ELF-1 (cell line): ENCODE data around the gene EPB41L2.
"Not testable (repeated sequence)": the region's sequence is repeated elsewhere in the genome, so short reads cannot be mapped to it uniquely, and the experiment has no call there.

Experiments
- DNase-seq: peaks from one replicate; pipeline ENCODE4 v3.0.0-alpha.2; 2016; ENCODE audit warnings: low read depth, low spot score

EPB41L2 gene

GRCh38 chr6:131036143-131036542 lies 26.9 kb downstream of the EPB41L2 start:
- no peak for DNase-seq

- no peak for DNase-seq
These were observed 27.5 kb downstream of the EPB41L2 start for GRCh38 chr6:131035582-131035981.

- no peak for DNase-seq
These were observed 29.4 kb downstream of the EPB41L2 start for GRCh38 chr6:131033631-131034030.

GRCh38 chr6:131029626-131030297 lies 33.3 kb downstream of the EPB41L2 start:
- DNase-seq = peak; percentile 30

- no peak for DNase-seq
These were observed 35.7 kb downstream of the EPB41L2 start for GRCh38 chr6:131027326-131027725.

- no peak for DNase-seq
These were observed 36.8 kb downstream of the EPB41L2 start for GRCh38 chr6:131026243-131026642.

GRCh38 chr6:131024565-131024964 lies 38.5 kb downstream of the EPB41L2 start:
- DNase-seq = no peak

- no peak for DNase-seq
These were observed 39.1 kb downstream of the EPB41L2 start for GRCh38 chr6:131023834-131024504.

GRCh38 chr6:131022691-131023090 lies 40.4 kb downstream of the EPB41L2 start:
- no peak for DNase-seq

GRCh38 chr6:131017962-131018361 lies 45.1 kb downstream of the EPB41L2 start:
- no peak for DNase-seq

- DNase-seq = no peak
These were observed 47.3 kb downstream of the EPB41L2 start for GRCh38 chr6:131015630-131016263.

GRCh38 chr6:131015025-131015591 lies 47.9 kb downstream of the EPB41L2 start:
- no peak for DNase-seq

GRCh38 chr6:131014080-131014776 lies 48.8 kb downstream of the EPB41L2 start:
- no peak for DNase-seq

- no peak for DNase-seq
These were observed 49.5 kb downstream of the EPB41L2 start for GRCh38 chr6:131013495-131013894.

- DNase-seq = no peak
These were observed 53.3 kb downstream of the EPB41L2 start for GRCh38 chr6:131009790-131010189.

- not testable (repeated sequence) for DNase-seq
These were observed 54.1 kb downstream of the EPB41L2 start for GRCh38 chr6:131008965-131009364.

GRCh38 chr6:131007964-131008363 lies 55.1 kb downstream of the EPB41L2 start:
- not testable (repeated sequence) for DNase-seq

GRCh38 chr6:131007286-131007685 lies 55.8 kb downstream of the EPB41L2 start:
- DNase-seq = no peak

GRCh38 chr6:131005439-131006016 lies 57.5 kb downstream of the EPB41L2 start:
- DNase-seq = no peak

GRCh38 chr6:131004936-131005335 lies 58.1 kb downstream of the EPB41L2 start:
- DNase-seq = no peak

GRCh38 chr6:131004387-131004755 lies 58.7 kb downstream of the EPB41L2 start:
- DNase-seq = no peak
